Measurements from ENCODE around the gene ATP6V0B.

ATP6V0B gene

DNA sequence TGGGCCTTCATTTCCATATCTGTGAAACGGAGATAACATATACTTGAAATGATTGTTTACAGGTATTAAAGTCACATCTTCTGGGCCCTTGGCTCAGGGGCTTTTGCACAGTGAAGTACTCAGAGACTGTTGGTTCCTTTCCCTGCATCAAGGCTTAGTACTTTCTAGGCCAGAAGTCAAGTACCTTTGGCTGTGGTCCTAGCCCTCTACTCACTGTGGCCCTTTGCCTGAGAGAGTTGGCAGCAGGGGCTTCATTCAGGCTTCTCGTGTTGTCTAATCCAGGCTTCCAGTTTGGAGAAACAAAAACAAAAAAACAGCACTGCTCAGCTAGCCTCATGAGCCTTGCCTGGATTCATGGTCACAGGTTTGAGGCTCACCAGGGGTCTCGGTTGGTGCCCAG is 13.1 kb upstream of the ATP6V0B start:
- Histone ChIP-seq H3K4me1 (no peaks in the 10 kb centered on the region), H3K4me3 (no peak overlapping the region), H3K36me3 (peaks cover 30 to 96% (median 82%) of the 10 kb centered on the region in 3 donors), H3K9me3 (no peaks in the 10 kb centered on the region), H3K27me3 (no peaks in the 10 kb centered on the region), H3K27ac (no peak overlapping the region)
- no peak for DNase-seq
- TF ChIP-seq, protein P1, sequence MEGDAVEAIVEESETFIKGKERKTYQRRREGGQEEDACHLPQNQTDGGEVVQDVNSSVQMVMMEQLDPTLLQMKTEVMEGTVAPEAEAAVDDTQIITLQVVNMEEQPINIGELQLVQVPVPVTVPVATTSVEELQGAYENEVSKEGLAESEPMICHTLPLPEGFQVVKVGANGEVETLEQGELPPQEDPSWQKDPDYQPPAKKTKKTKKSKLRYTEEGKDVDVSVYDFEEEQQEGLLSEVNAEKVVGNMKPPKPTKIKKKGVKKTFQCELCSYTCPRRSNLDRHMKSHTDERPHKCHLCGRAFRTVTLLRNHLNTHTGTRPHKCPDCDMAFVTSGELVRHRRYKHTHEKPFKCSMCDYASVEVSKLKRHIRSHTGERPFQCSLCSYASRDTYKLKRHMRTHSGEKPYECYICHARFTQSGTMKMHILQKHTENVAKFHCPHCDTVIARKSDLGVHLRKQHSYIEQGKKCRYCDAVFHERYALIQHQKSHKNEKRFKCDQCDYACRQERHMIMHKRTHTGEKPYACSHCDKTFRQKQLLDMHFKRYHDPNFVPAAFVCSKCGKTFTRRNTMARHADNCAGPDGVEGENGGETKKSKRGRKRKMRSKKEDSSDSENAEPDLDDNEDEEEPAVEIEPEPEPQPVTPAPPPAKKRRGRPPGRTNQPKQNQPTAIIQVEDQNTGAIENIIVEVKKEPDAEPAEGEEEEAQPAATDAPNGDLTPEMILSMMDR (IDR thresholded peaks at IDR 0.05), result no peak
- intact Hi-C loops (cut with DNase I; ENCODE audit: low total_unique reads), result no loop called here

DNA sequence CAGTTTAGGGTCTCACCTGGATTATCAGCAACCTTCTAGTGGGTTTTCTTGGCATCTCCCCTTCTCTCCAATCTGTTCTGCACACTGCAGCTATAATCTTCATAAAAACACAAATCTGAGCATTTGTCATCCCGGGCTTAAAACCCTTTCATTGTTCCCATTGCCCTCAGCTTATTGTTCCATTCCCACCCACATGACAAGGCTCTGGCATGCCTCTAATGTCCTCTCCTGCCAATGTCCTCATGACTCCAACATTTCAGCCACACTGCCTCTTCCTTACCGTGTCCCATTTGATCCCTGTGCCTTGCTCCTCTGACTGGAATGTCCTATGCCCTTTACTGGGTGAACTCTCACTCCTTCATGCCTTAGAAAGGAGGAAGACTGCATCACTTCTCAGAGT is 12.4 kb upstream of the ATP6V0B start:
- no peak overlapping the region for H3K27ac ChIP-seq
- no peaks in the 10 kb centered on the region for H3K4me1 ChIP-seq
- no peaks in the 10 kb centered on the region for H3K9me3 ChIP-seq
- intact Hi-C loops (cut with DNase I; ENCODE audit: low total_unique reads), result no loop called here
- no peak overlapping the region for H3K4me3 ChIP-seq
- TF ChIP-seq, protein P1 (IDR thresholded peaks at IDR 0.05), result no peak
- H3K36me3 ChIP-seq, result peaks cover 23 to 96% (median 78%) of the 10 kb centered on the region in 3 donors
- H3K27me3 ChIP-seq, result no peaks in the 10 kb centered on the region
- no peak for DNase-seq

DNA sequence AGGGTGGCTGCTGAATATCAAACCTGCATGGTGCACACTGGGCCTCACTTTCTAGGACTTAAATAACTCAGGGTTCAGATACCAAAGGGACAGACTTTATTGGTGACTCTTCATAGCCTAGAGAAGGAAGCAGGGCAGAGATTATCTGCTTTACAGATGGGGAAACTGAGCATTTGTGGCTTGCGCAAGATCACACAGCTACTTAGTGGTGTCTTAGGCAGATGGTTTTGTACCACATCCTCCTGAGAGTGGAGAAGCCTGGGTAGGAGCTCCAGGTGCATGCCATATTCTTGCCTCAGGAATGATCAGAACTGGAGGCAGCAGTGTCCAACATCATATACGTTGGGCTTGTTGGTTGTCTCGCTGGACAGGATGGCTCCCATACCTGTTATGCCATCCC is 11.8 kb upstream of the ATP6V0B start:
- no peak for DNase-seq
- H3K9me3 ChIP-seq, result no peaks in the 10 kb centered on the region
- H3K4me3 ChIP-seq, result no peak overlapping the region
- no peak overlapping the region for H3K27ac ChIP-seq
- intact Hi-C loops (cut with DNase I; ENCODE audit: low total_unique reads), result no loop called here
- no peaks in the 10 kb centered on the region for H3K4me1 ChIP-seq
- TF ChIP-seq, protein P1 (IDR thresholded peaks at IDR 0.05), result no peak
- H3K36me3 ChIP-seq, result peaks cover 17 to 93% (median 76%) of the 10 kb centered on the region in 3 donors
- H3K27me3 ChIP-seq, result no peaks in the 10 kb centered on the region

DNA sequence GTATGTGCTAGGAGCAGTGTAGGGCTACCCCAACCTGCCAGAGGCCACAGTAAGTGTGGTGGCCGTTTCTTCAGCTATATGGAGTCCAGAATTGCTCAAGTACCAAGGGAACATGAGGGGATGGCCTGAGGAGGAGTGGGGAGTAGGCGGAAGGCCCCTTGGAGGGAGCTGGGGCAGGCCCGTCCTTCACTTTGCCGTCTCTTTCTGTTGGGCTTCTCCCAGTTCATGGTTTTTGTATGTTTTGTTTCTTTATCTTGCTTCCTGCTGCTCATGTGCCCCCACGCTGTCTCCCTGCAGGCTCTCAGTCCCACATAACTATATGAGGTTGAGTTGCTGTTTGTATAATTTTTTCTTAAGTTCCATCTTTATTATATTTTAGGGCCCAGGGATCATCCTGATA is 10.9 kb upstream of the ATP6V0B start:
- H3K4me3 ChIP-seq, result no peak overlapping the region
- intact Hi-C loops (cut with DNase I; ENCODE audit: low total_unique reads), result no loop called here
- no peak for DNase-seq
- H3K36me3 ChIP-seq, result peaks cover 9 to 84% (median 67%) of the 10 kb centered on the region in 3 donors
- no peaks in the 10 kb centered on the region for H3K9me3 ChIP-seq
- TF ChIP-seq, protein P1 (IDR thresholded peaks at IDR 0.05), result no peak
- no peaks in the 10 kb centered on the region for H3K4me1 ChIP-seq
- no peak overlapping the region for H3K27ac ChIP-seq
- H3K27me3 ChIP-seq, result no peaks in the 10 kb centered on the region

DNA sequence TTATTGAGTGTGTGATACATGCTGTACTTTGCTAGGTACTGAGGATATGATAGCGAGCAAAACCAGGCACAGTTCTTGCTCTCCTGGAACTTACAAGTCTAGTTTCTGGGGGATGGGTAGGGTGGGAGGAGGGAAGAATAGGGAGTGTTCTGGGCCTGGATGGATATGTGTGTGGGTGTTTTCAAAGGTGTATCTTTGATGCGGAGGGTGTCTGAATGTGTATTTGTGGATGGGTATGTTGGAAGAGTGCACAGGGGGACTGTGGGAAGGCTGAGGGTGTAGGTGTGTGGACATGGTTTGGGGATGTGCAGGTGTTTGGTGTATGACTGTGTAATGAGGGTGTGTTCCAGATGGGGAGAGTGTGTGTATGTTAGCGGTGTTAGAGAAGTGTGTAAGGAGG is 9.4 kb upstream of the ATP6V0B start:
- TF ChIP-seq, protein P1 (IDR thresholded peaks at IDR 0.05), result no peak
- DNase-seq, result no peak
- Histone ChIP-seq H3K27ac (no peak overlapping the region), H3K27me3 (no peaks in the 10 kb centered on the region), H3K9me3 (no peaks in the 10 kb centered on the region), H3K4me3 (no peak overlapping the region), H3K36me3 (peaks cover 0 to 70% (median 53%) of the 10 kb centered on the region in 3 donors), H3K4me1 (peaks cover 0 to 6% (median 3%) of the 10 kb centered on the region in 4 donors)
- intact Hi-C loops (cut with DNase I; ENCODE audit: low total_unique reads), result no loop called here

Measured in tibial artery (tissue), 4 donors.